Peyer's patch (tissue), 4 donors: ENCODE results near the gene TLE6.

Experiments used
- CTCF ChIP-seq, 6 experiments: fragments of 450-650 bp in 4 of 6; fragments of 200-600 bp in 2 of 6; sonication (generic) in 1 of 6; IDR thresholded peaks; one replicate each; pipeline ENCODE4 v1.5.1; 2017 to 2019; ENCODE audit warnings: antibody characterized with exemption in 6 of 6, mild to moderate bottlenecking in 3 of 6, moderate library complexity in 1 of 6
- POLR2A ChIP-seq, 2 donors: fragments of 450-650 bp; IDR thresholded peaks; one replicate each; pipeline ENCODE4 v1.5.1; 2017; ENCODE audit warnings: antibody characterized with exemption in 2 of 2, mild to moderate bottlenecking in 2 of 2, moderate library complexity in 2 of 2

- TF ChIP-seq POLR2A (IDR thresholded peaks at IDR 0.05), result no peak
- no peak for TF ChIP-seq CTCF (IDR thresholded peaks at IDR 0.05)
Measured at GRCh38 chr19:2986951-2987524, 9.7 kb downstream of the TLE6 start.
